WERI-Rb-1 (cell line): ENCODE results near the gene GJB2.

Experiments
- DNase-seq: peaks from one replicate; pipeline ENCODE4 v3.0.0-alpha.2; 2020
- H3K27ac ChIP-seq: fragments of 250-450 bp; sonication (Bioruptor Pico); 2 replicates; pipeline ENCODE4 v1.5.1; 2020; ENCODE audit warnings: mild to moderate bottlenecking, moderate library complexity
- H3K27me3 ChIP-seq: fragments of 250-450 bp; sonication (Bioruptor Pico); 2 replicates; pipeline ENCODE4 v1.5.1; 2021; ENCODE audit warnings: mild to moderate bottlenecking, low read depth, moderate library complexity; ENCODE audit not compliant: insufficient read depth, severe bottlenecking
- H3K36me3 ChIP-seq: fragments of 250-450 bp; sonication (Bioruptor Pico); 2 replicates; pipeline ENCODE4 v1.5.1; 2020; ENCODE audit warnings: mild to moderate bottlenecking, moderate library complexity
- H3K4me3 ChIP-seq: 2 replicates; pipeline ENCODE4 v1.5.1; 2011; ENCODE audit warnings: low read depth, mild to moderate bottlenecking, control low read depth, low read length
- H3K9me3 ChIP-seq: fragments of 250-450 bp; sonication (Bioruptor Pico); 2 replicates; pipeline ENCODE4 v1.5.1; 2021; ENCODE audit warnings: mild to moderate bottlenecking, moderate library complexity; ENCODE audit not compliant: severe bottlenecking
- TF ChIP-seq, protein P1 (sequence below): IDR thresholded peaks from 2 replicates; pipeline ENCODE4 v1.5.1; 2011; ENCODE audit warnings: low read depth, mild to moderate bottlenecking, control low read depth, inconsistent platforms, low read length

GJB2 gene

DNA sequence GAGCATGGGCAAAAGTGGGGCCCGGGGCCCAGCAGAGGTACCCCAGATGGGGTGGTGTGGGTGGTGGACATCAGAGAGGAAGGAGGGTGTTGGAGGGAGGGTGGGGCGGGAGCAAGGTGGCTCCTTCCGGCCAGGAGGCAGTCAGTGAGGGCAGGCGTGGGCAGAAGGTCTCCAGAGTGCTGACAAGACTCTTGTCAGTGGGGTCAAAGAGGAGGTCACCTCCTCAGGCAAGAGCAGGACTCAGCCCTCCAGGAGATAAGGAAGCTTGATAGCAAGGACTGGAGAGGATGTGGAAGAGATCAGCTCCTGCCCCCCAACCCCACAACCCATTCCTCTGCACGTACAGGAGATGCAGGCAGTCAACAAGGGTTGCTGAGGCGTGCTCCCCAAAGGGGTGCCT is 41.7 kb downstream of the GJB2 start:
- TF ChIP-seq, protein P1, sequence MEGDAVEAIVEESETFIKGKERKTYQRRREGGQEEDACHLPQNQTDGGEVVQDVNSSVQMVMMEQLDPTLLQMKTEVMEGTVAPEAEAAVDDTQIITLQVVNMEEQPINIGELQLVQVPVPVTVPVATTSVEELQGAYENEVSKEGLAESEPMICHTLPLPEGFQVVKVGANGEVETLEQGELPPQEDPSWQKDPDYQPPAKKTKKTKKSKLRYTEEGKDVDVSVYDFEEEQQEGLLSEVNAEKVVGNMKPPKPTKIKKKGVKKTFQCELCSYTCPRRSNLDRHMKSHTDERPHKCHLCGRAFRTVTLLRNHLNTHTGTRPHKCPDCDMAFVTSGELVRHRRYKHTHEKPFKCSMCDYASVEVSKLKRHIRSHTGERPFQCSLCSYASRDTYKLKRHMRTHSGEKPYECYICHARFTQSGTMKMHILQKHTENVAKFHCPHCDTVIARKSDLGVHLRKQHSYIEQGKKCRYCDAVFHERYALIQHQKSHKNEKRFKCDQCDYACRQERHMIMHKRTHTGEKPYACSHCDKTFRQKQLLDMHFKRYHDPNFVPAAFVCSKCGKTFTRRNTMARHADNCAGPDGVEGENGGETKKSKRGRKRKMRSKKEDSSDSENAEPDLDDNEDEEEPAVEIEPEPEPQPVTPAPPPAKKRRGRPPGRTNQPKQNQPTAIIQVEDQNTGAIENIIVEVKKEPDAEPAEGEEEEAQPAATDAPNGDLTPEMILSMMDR, result no peak
- no peaks in the 10 kb centered on the region for H3K9me3 ChIP-seq
- no peak overlapping the region for H3K4me3 ChIP-seq
- peaks cover 88% of the 10 kb centered on the region for H3K27me3 ChIP-seq
- no peak for DNase-seq
- no peak overlapping the region for H3K27ac ChIP-seq
- H3K36me3 ChIP-seq, result no peaks in the 10 kb centered on the region

DNA sequence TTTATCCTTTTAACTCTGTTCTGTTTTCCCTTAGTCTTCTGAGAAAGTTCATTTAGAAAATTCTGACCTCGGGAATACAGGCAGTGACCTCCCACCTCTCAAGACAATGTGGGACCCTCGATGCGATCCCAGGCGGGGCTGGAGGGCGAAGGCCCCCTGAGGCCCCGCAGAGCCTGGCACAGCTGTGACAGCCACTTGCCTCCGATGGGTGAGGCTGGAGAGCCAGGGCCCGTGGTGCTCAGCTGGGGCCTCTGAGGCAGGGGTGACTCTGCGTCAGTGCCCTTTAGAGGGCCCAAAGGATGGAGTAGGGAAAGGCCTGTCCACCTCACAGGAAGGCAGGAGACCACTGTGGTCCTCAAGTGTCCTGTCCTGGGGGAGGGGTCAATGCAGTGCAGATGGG is 42.2 kb downstream of the GJB2 start:
- TF ChIP-seq, protein P1, result no peak

DNA sequence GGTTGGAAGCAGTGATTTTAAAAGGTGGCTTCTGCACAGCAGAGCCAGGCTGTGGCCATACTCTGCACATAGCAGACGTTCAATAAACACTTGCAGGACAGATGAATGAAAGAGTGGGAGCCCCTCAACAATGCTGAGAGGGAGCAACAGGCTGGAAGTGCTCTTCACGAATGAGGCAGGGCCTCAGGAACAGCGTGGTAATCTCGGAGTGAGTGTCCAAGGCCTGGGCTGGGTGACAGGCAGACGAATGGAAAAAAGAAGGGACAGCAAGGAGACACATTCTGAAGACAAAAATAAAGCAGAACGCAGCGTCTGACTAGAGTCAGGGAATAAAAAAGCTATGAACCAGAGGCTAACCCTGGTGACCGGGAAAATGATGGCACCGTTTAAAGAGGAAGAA is 43.0 kb downstream of the GJB2 start:
- no peaks in the 10 kb centered on the region for H3K36me3 ChIP-seq
- H3K9me3 ChIP-seq, result peaks cover 3% of the 10 kb centered on the region
- TF ChIP-seq, protein P1, result no peak
- no peak overlapping the region for H3K27ac ChIP-seq
- H3K27me3 ChIP-seq, result peaks cover 90% of the 10 kb centered on the region
- no peak overlapping the region for H3K4me3 ChIP-seq
- DNase-seq, result no peak

More for the DNA sequence above, 42.2 kb downstream of the GJB2 start:
- H3K4me3 ChIP-seq, result no peak overlapping the region
- no peaks in the 10 kb centered on the region for H3K36me3 ChIP-seq
- H3K9me3 ChIP-seq, result no peaks in the 10 kb centered on the region
- DNase-seq, result no peak
- H3K27ac ChIP-seq, result no peak overlapping the region
- H3K27me3 ChIP-seq, result peaks cover 88% of the 10 kb centered on the region

DNA sequence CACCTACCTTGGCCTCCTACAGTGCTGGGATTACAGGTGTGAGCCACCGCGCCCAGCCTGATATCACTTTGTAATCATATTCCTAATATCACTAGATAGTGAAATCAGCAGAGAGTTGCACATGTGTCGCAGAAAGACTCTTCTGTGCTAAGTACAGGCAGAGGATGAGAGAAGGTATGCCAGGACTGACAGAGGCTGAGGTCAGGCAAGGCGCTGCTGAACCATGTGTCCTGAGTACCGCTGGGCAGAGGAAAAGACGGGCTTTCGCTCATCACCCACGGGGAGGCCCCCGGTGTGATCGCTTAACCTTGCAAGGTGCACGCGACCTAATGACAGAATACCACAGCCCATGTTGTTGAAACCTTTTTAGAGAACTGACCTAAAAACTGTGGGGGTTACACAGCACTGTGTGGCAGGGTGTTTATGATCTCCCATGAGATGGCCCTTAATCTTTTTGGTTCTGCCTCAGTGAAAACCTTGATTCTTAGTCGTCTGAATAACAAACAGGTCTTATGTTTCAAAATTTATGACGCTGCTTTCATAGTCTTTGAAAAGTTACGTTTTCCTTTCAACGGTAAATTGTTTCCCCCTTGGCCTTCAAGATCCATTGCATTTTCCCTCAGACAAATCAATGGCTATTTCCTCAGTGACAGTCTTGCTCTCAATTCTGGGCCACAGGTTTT is 44.1 kb downstream of the GJB2 start:
- Histone ChIP-seq H3K27me3 (peaks cover 90% of the 10 kb centered on the region), H3K36me3 (no peaks in the 10 kb centered on the region), H3K27ac (no peak overlapping the region), H3K9me3 (peaks cover 6% of the 10 kb centered on the region), H3K4me3 (no peak overlapping the region)
- TF ChIP-seq, protein P1, result no peak
- DNase-seq, result no peak

DNA sequence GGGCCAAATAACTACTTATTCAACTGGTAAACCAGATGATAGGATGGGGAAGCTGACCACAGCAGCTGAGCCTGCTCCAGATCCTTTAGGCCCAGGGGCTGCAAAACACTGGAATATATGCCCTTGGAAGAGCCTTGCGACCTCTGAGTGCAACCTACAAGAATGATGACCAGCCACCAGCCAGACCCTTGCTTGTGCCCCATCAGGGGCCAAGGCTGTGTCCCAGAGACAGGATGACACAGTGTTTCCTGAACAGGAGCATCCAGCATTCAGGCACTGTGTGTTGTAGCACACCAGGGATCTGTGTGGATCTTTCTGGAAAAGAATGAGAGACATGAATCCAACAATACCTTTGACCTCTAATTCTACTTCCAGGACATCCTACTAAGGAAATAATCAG is 46.4 kb downstream of the GJB2 start:
- H3K27ac ChIP-seq, result no peak overlapping the region
- peaks cover 6% of the 10 kb centered on the region for H3K9me3 ChIP-seq
- no peaks in the 10 kb centered on the region for H3K36me3 ChIP-seq
- DNase-seq, result no peak
- TF ChIP-seq, protein P1, result no peak
- H3K27me3 ChIP-seq, result peaks cover 98% of the 10 kb centered on the region
- H3K4me3 ChIP-seq, result no peak overlapping the region

DNA sequence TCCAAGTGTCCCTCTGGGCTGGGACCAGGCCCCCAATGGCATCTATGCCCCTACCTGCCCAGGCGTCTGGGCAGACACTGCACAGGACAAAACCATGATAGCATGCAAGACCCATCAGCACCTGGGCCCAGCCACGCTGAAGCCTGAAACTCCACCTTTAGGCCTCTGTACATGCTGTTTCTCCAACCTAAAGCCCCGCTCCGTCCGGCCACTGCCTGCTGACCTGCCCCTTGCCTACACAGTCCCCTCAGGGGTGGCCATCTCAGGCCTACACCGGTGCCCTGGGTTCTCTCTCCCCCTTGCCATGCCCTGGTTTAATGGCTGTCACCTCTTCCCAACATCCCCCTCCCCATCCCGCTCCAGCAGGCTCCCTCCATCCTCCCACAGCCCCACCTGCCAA is 47.2 kb downstream of the GJB2 start:
- Histone ChIP-seq H3K27me3 (peaks cover 99% of the 10 kb centered on the region), H3K4me3 (no peak overlapping the region), H3K36me3 (no peaks in the 10 kb centered on the region), H3K27ac (no peak overlapping the region), H3K9me3 (peaks cover 6% of the 10 kb centered on the region)
- TF ChIP-seq, protein P1, result no peak
- no peak for DNase-seq
